ENCODE measurements around the gene PRDM1. TPM values are rescaled to one million over a fixed set of nuclear protein-coding genes. Genes with fewer than 3 reads are reported as not detected.

Gene PRDM1
- total and polyA plus RNA-seq, 2 donors (not counting 1 experiment from before 2014, with no cell fraction given): 6.9 to 9.6 TPM

DNA sequence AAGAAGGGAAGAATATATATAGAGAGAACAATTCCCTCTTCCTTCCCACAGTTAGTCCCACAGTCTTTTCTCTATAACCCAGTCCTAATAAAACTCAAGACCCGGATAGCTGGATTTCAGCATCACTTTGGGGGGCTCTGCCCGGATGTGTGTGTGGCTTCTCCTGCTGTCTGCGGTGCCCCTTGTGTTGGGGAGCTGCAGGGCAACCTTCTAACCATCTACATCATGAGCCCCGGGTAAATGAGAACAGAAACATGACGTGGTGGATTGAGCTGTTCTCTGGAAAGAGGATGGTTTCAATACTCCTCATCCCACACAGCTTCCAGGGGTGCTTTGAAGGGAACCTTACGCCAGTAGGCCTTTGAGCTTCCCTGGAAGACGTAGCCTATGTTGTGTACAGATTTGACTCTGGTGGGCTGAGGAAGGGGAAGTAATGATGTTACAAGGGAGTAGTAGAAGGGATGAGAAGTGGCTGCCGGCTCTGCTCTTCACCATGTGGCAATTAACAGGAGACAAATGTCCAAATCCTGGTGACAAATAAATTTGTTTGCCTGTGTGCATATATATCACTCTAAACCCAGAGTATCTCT is 13.5 kb upstream of the PRDM1 start:
- Histone ChIP-seq H2AFZ (ENCODE audit: insufficient read depth, low read depth, low read length, poor library complexity, severe bottlenecking) (no peak overlapping the region), H4K20me1 (ENCODE audit: control insufficient read depth, insufficient read depth, low read length, poor library complexity, severe bottlenecking) (no peaks in the 10 kb centered on the region), H3K27me3 (replicated peaks in 1 of 4; ENCODE audit: control extremely low read depth in 1 of 4, control insufficient read depth in 3 of 4, insufficient read depth in 4 of 4, low read length in 3 of 4) (peaks cover 0 to 3% (median 0%) of the 10 kb centered on the region in 4 experiments), H3K4me1 (ENCODE audit: control insufficient read depth in 2 of 2, insufficient read depth in 2 of 2, low read length in 2 of 2) (peaks cover 0 to 4% of the 10 kb centered on the region in 2 donors), H3K9me3 (ENCODE audit: control extremely low read depth in 1 of 3, control insufficient read depth in 2 of 3, insufficient read depth in 1 of 3, low read length in 2 of 3) (no peaks in the 10 kb centered on the region), H3K4me3 (ENCODE audit: control extremely low read depth in 1 of 5, extremely low read depth in 1 of 5, insufficient read depth in 1 of 5, low read depth in 2 of 5, low read length in 4 of 5) (no peak overlapping the region), H3K9ac (ENCODE audit: low read length) (no peak overlapping the region), H3K4me2 (replicated peaks; ENCODE audit: low read depth, low read length, poor library complexity, severe bottlenecking) (no peak overlapping the region), H3K79me2 (ENCODE audit: control insufficient read depth, insufficient read depth, low read length) (no peaks in the 10 kb centered on the region), H3K36me3 (replicated peaks in 1 of 2; ENCODE audit: control extremely low read depth in 1 of 2, control insufficient read depth in 1 of 2, extremely low read depth in 1 of 2, insufficient read depth in 2 of 2, low read length in 1 of 2) (no peaks in the 10 kb centered on the region), H3K27ac (ENCODE audit: low read length in 2 of 2) (no peak overlapping the region)
- peaks cover 8% of the 10 kb centered on the region for H3K4me1 Mint-ChIP-seq
- ChIA-PET POLR2A (no interaction called here), CTCF (interaction anchor here (0.6 to 1.3 kb wide), 2 partner anchors 10 to 83 kb away, joined by 3 read pairs; no protein-coding TSS in a partner anchor)
- DNase-seq: no peak
- ATAC-seq (ENCODE audit: low read depth): no peak
- no peak overlapping the region for H3K27ac Mint-ChIP-seq
- 86% methylated on average over 2 of the region's 8 CpGs for WGBS (ENCODE audit: insufficient coverage)
- H3K4me3 Mint-ChIP-seq: no peak overlapping the region
- H3K27me3 Mint-ChIP-seq: peaks cover 4% of the 10 kb centered on the region
- intact Hi-C loops (cut with micrococcal nuclease): no loop called here
- TF ChIP-seq, protein P1, sequence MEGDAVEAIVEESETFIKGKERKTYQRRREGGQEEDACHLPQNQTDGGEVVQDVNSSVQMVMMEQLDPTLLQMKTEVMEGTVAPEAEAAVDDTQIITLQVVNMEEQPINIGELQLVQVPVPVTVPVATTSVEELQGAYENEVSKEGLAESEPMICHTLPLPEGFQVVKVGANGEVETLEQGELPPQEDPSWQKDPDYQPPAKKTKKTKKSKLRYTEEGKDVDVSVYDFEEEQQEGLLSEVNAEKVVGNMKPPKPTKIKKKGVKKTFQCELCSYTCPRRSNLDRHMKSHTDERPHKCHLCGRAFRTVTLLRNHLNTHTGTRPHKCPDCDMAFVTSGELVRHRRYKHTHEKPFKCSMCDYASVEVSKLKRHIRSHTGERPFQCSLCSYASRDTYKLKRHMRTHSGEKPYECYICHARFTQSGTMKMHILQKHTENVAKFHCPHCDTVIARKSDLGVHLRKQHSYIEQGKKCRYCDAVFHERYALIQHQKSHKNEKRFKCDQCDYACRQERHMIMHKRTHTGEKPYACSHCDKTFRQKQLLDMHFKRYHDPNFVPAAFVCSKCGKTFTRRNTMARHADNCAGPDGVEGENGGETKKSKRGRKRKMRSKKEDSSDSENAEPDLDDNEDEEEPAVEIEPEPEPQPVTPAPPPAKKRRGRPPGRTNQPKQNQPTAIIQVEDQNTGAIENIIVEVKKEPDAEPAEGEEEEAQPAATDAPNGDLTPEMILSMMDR (IDR thresholded peaks at IDR 0.05): no peak
- TF ChIP-seq EZH2 (IDR thresholded peaks at IDR 0.05; ENCODE audit: borderline replicate concordance, insufficient read depth, low read depth, low read length, poor library complexity, severe bottlenecking): no peak
- H3K9me3 Mint-ChIP-seq (ENCODE audit: insufficient read depth): no peaks in the 10 kb centered on the region

DNA sequence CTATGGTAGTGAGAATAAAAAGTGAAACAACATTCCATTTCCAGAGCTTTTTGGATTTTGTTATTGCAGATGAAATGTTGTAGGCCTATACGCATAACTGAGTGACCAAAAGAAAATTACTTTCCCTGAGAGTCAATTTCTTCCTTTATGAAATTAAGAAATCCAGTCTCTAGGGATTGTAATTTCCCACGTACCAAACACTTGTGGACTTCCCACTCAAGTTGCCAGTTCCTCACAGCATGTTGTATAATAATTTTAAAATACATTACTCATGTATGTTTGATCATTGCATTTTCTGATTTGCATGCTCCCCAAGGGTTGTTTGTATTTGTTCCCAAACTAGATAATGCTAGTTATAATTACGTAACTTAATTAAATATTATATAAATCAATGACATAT is 12.0 kb upstream of the PRDM1 start:
- Histone ChIP-seq H3K79me2 (ENCODE audit: control insufficient read depth, insufficient read depth, low read length) (no peaks in the 10 kb centered on the region), H4K20me1 (ENCODE audit: control insufficient read depth, insufficient read depth, low read length, poor library complexity, severe bottlenecking) (no peaks in the 10 kb centered on the region), H2AFZ (ENCODE audit: insufficient read depth, low read depth, low read length, poor library complexity, severe bottlenecking) (no peak overlapping the region), H3K4me1 (ENCODE audit: control insufficient read depth in 2 of 2, insufficient read depth in 2 of 2, low read length in 2 of 2) (peaks cover 0 to 4% of the 10 kb centered on the region in 2 donors), H3K27ac (ENCODE audit: low read length in 2 of 2) (no peak overlapping the region), H3K27me3 (replicated peaks in 1 of 4; ENCODE audit: control extremely low read depth in 1 of 4, control insufficient read depth in 3 of 4, insufficient read depth in 4 of 4, low read length in 3 of 4) (peaks cover 0 to 3% (median 0%) of the 10 kb centered on the region in 4 experiments), H3K9ac (ENCODE audit: low read length) (no peak overlapping the region), H3K9me3 (ENCODE audit: control extremely low read depth in 1 of 3, control insufficient read depth in 2 of 3, insufficient read depth in 1 of 3, low read length in 2 of 3) (no peaks in the 10 kb centered on the region), H3K36me3 (replicated peaks in 1 of 2; ENCODE audit: control extremely low read depth in 1 of 2, control insufficient read depth in 1 of 2, extremely low read depth in 1 of 2, insufficient read depth in 2 of 2, low read length in 1 of 2) (no peaks in the 10 kb centered on the region), H3K4me2 (replicated peaks; ENCODE audit: low read depth, low read length, poor library complexity, severe bottlenecking) (no peak overlapping the region), H3K4me3 (ENCODE audit: control extremely low read depth in 1 of 5, extremely low read depth in 1 of 5, insufficient read depth in 1 of 5, low read depth in 2 of 5, low read length in 4 of 5) (no peak overlapping the region)
- peaks cover 8% of the 10 kb centered on the region for H3K4me1 Mint-ChIP-seq
- H3K27me3 Mint-ChIP-seq: peaks cover 4% of the 10 kb centered on the region
- no peak for DNase-seq
- no peak overlapping the region for H3K4me3 Mint-ChIP-seq
- CTCF ChIA-PET: no interaction called here
- no peak for TF ChIP-seq EZH2 (IDR thresholded peaks at IDR 0.05; ENCODE audit: borderline replicate concordance, insufficient read depth, low read depth, low read length, poor library complexity, severe bottlenecking)
- TF ChIP-seq, protein P1 (IDR thresholded peaks at IDR 0.05): no peak
- POLR2A ChIA-PET: no interaction called here
- no CpG with 5 or more reads among the region's 3 CpGs for WGBS (ENCODE audit: insufficient coverage)
- H3K9me3 Mint-ChIP-seq (ENCODE audit: insufficient read depth): no peaks in the 10 kb centered on the region
- ATAC-seq (ENCODE audit: low read depth): no peak
- H3K27ac Mint-ChIP-seq: no peak overlapping the region
- intact Hi-C loops (cut with micrococcal nuclease): no loop called here
